Body of pancreas (tissue), 4 donors: ENCODE data around the gene MYBBP1A.

Source experiments
- POLR2A ChIP-seq, 3 donors: fragments of 450-650 bp; IDR thresholded peaks; one replicate each; pipeline ENCODE4 v1.6.1; 2016; ENCODE audit warnings: antibody characterized with exemption in 3 of 3, mild to moderate bottlenecking in 2 of 3
- TF ChIP-seq, protein P1 (sequence below), 7 experiments: fragments of 450-650 bp in 4 of 7; fragments of 200-600 bp in 3 of 7; sonication (generic) in 3 of 7; IDR thresholded peaks; one replicate each; pipeline ENCODE4 v1.5.1; 2016 to 2019; ENCODE audit warnings: antibody characterized with exemption in 7 of 7

DNA sequence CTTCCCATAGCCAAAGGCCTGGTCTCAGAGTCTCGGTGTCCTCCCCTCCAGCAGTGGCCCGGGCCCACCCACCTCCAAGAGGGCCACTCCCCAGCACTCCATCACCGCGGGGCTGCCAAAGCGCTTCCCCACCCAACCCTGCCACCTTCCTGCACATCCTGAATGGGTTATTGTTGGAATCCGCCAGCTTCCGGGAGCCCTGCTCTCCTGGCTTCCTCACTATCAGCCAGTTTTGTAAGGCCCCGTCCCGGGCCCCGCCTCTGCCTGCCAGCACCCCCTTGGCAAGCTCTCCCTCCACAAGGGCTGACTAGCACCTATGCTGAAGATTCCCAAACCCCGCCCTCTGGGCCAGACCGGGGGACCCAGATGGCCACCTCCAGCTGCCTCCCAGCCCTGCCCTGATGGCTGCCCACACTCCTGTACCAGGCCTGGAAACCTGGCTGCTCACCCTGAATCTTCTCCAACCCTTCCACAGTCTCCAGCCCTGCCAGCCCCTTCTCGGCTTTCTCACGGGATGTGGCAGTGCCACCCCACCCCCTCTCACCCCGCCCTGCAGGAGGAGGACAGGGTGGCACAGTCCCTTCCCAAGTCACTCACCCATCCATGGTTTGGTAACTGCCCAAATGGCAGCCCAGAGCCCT lies 14.4 kb downstream of the MYBBP1A start:
- TF ChIP-seq POLR2A (IDR thresholded peaks at IDR 0.05), result no peak
- TF ChIP-seq, protein P1, sequence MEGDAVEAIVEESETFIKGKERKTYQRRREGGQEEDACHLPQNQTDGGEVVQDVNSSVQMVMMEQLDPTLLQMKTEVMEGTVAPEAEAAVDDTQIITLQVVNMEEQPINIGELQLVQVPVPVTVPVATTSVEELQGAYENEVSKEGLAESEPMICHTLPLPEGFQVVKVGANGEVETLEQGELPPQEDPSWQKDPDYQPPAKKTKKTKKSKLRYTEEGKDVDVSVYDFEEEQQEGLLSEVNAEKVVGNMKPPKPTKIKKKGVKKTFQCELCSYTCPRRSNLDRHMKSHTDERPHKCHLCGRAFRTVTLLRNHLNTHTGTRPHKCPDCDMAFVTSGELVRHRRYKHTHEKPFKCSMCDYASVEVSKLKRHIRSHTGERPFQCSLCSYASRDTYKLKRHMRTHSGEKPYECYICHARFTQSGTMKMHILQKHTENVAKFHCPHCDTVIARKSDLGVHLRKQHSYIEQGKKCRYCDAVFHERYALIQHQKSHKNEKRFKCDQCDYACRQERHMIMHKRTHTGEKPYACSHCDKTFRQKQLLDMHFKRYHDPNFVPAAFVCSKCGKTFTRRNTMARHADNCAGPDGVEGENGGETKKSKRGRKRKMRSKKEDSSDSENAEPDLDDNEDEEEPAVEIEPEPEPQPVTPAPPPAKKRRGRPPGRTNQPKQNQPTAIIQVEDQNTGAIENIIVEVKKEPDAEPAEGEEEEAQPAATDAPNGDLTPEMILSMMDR (IDR thresholded peaks at IDR 0.05), result no peak
